Nephron progenitor cell (in vitro differentiated cells): Measurements from ENCODE around the gene KIF3C.

Experiments used
- DNase-seq: peaks from one replicate; pipeline ENCODE4 v3.0.0; 2021
- H3K27ac Mint-ChIP-seq: 2 replicates; pipeline ENCODE4 v1.8.0; 2021; ENCODE audit warnings: mild to moderate bottlenecking, moderate library complexity, mixed read lengths
- H3K27me3 Mint-ChIP-seq: 2 replicates; pipeline ENCODE4 v1.8.0; 2021; ENCODE audit warnings: mild to moderate bottlenecking, low read depth, mixed read lengths; ENCODE audit not compliant: poor library complexity
- H3K36me3 Mint-ChIP-seq: 2 replicates; pipeline ENCODE4 v1.8.0; 2021; ENCODE audit warnings: low read depth, mixed read lengths
- H3K4me1 Mint-ChIP-seq: 2 replicates; pipeline ENCODE4 v1.8.0; 2021; ENCODE audit warnings: mixed read lengths
- H3K4me3 Mint-ChIP-seq: 2 replicates; pipeline ENCODE4 v1.8.0; 2021; ENCODE audit warnings: mild to moderate bottlenecking, moderate library complexity, mixed read lengths
- H3K9me3 Mint-ChIP-seq: 2 replicates; pipeline ENCODE4 v1.8.0; 2021; ENCODE audit warnings: mild to moderate bottlenecking, moderate library complexity, mixed read lengths
- TF ChIP-seq, protein P1 (sequence below): fragments of 200-600 bp; sonication (generic); IDR thresholded peaks from 2 replicates; pipeline ENCODE4 v1.5.0; 2021; ENCODE audit warnings: antibody characterized with exemption

The KIF3C gene

DNA sequence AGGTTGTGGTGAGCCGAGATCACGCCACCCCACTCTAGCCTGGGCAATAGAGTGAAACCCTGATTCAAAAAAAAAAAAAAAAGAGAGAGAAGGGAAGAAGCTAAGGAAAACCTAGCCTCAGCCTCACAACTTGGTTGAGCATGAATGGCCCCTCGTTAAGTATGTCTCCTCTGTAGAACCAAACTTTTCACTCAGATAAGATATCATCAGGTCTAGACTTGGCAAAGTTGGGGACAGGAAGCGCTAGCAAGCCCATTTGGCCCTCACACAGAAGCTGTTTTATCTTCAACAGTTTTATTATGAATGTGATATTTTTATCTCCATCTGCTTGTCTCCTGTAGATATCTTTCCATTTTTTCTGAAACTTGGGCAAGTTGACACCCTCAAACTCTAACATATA, 100.5 kb downstream of the KIF3C start:
- Mint-ChIP-seq H3K4me3 (no peak overlapping the region), H3K27ac (no peak overlapping the region), H3K27me3 (peaks cover 39% of the 10 kb centered on the region), H3K36me3 (no peaks in the 10 kb centered on the region), H3K4me1 (peaks cover 15% of the 10 kb centered on the region), H3K9me3 (no peaks in the 10 kb centered on the region)
- DNase-seq: no peak
- TF ChIP-seq, protein P1, sequence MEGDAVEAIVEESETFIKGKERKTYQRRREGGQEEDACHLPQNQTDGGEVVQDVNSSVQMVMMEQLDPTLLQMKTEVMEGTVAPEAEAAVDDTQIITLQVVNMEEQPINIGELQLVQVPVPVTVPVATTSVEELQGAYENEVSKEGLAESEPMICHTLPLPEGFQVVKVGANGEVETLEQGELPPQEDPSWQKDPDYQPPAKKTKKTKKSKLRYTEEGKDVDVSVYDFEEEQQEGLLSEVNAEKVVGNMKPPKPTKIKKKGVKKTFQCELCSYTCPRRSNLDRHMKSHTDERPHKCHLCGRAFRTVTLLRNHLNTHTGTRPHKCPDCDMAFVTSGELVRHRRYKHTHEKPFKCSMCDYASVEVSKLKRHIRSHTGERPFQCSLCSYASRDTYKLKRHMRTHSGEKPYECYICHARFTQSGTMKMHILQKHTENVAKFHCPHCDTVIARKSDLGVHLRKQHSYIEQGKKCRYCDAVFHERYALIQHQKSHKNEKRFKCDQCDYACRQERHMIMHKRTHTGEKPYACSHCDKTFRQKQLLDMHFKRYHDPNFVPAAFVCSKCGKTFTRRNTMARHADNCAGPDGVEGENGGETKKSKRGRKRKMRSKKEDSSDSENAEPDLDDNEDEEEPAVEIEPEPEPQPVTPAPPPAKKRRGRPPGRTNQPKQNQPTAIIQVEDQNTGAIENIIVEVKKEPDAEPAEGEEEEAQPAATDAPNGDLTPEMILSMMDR: no peak

DNA sequence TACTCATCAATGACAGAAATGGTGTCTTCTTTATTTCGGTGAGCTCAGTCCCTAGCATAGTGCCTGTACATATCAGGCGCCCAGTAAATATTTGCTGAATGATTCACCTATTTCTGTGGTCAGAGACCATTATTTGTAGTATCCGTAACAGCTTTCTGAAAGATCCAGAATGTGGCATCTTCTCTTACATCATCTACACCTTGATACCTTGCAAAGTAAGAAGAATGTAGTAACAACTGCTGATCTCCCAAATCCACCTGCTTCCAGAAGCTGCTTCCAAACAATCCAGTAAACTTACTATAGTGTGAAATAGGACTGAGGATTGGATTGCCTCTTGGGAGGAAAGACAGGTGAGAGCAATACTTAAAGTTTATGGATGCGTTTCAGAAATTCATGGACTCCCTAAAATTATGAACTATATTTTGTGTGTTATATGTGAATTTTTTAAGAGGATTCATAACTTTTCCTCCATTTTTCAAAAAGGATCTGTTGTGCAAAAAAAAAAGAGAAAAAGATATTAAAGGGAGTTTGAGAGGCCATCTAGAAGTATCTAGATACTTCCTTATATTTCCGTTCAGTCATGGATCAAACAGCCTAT, 103.1 kb downstream of the KIF3C start:
- TF ChIP-seq, protein P1: no peak
- H3K27ac Mint-ChIP-seq: no peak overlapping the region
- peaks cover 10% of the 10 kb centered on the region for H3K36me3 Mint-ChIP-seq
- H3K27me3 Mint-ChIP-seq: peaks cover 27% of the 10 kb centered on the region
- H3K9me3 Mint-ChIP-seq: no peaks in the 10 kb centered on the region
- no peak for DNase-seq
- peak overlapping the region; percentile 98 for H3K4me3 Mint-ChIP-seq
- peaks cover 25% of the 10 kb centered on the region for H3K4me1 Mint-ChIP-seq

DNA sequence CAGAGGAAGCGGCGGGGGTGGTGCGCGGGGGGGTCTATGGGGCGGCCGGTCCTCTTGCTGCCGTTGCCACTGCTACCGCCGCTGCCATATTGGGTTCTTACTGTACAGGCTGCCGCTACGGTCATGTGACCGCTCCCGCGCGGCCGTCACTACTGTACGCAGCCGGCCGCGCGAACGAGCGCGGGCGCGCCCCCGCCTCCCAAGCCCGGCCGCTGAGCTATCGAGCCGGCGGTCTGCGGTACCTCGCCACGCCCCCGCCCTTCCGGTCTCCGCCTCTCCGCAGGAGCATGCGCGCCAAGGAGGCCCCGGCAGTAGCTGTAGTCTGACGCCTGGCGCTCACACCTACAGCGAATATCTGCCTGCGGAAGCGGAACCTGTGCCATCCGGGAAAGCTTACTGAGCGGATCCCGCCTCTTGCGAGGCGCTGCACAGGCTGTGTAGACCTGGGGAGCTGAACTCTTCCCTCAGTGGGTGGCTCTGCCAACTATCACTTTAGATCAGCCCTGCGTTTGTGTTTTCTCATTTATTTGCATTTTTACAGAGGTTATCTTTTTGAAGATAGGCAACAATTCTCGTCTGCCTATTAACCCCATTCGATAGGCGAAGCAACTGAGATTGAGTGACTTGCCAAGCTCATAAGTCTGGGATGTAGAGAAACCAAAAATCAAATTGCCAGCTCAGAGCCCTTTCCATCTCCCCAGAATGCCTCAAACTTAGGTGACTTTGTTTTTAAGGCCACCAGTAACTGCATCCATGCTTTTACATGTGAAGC, 103.8 kb downstream of the KIF3C start, which contains the start of gene ASXL2:
ASXL2 (minus strand) TSS at position 127 of the 772 bp plus-strand sequence. CDS start 265 bp downstream, outside the sequence.
- Mint-ChIP-seq H3K4me3 (peak within 1 kb of the TSS; percentile 98), H3K27me3 (peaks cover 24% of the 10 kb centered on the region), H3K9me3 (no peaks in the 10 kb centered on the region), H3K4me1 (peaks cover 25% of the 10 kb centered on the region), H3K36me3 (peaks cover 10% of the 10 kb centered on the region), H3K27ac (peak within 1 kb of the TSS; percentile 98)
- TF ChIP-seq, protein P1: no peak
- peak; percentile 97 for DNase-seq

DNA sequence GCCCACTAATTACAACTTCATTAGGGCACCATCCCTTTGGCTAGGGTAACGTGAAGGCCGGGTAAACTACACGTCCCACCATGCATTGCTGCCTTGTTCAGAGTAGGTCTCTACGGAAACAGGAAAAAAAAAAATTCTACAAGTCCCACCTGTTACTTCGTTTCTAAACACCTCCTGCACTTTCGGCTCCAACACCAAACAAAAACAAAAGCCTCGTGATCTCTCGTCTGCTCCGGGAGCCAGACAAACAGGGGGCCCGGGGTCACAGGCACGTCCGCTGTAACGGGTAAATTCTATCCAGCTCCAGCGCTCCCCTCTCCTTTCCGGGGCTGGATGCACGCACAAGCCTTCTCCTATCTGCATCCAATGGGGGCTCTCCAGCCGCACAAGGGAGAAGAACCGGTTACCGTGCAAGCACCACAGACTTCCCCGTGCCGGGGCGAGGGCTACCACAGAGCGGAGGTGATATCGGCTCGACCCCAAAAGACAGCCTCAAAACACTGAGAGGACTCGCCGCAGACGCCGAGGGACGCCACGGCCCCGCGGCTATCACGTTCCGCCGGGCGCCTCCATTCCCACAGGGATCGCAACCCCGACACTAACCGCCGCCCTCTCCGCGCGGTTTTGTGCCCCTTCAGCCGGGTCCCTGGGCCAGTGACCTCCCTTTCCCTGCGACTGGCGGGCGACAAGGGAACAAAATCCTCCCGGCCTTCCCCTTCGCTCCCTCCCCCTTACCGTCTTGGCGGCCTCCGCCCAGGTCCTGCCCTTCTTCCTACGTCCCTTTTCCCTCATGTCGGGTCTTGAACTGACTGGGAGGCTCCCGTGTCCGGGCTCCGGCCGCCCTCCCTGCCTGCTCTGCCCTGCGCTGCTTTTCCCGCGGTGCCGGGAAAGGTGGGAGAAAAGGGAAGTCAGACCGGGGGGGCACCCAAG, 104.6 kb downstream of the KIF3C start:
- DNase-seq: peak; percentile 51
- Mint-ChIP-seq H3K27me3 (peaks cover 18% of the 10 kb centered on the region), H3K36me3 (peaks cover 10% of the 10 kb centered on the region), H3K27ac (peak overlapping the region; percentile 98), H3K4me3 (peak overlapping the region; percentile 98), H3K9me3 (no peaks in the 10 kb centered on the region), H3K4me1 (peaks cover 25% of the 10 kb centered on the region)
- TF ChIP-seq, protein P1: no peak
